ENCODE results near the gene GFI1.

Gene GFI1

GRCh38 chr1:92443893-92444292 lies 42.8 kb downstream of the GFI1 start:
- no peaks in the 10 kb centered on the region for H3K9me2 ChIP-seq (replicated peaks; ENCODE audit: insufficient read depth, low read length)
- H3K9ac ChIP-seq (ENCODE audit: low read length): no peak overlapping the region
- H3K36me3 ChIP-seq (ENCODE audit: low read length): no peaks in the 10 kb centered on the region
- no peak overlapping the region for H3K27ac ChIP-seq (ENCODE audit: low read depth, low read length)
- no peaks in the 10 kb centered on the region for H3K27me3 ChIP-seq (ENCODE audit: low read length)
- no peak overlapping the region for H3K4me2 ChIP-seq (ENCODE audit: low read depth, low read length, poor library complexity, severe bottlenecking)
- no peaks in the 10 kb centered on the region for H4K20me1 ChIP-seq (ENCODE audit: low read depth, low read length)
- no peaks in the 10 kb centered on the region for H3F3A ChIP-seq (ENCODE audit: insufficient read depth)
- H2AFZ ChIP-seq (ENCODE audit: low read depth, low read length, severe bottlenecking): no peak overlapping the region
- H3K79me2 ChIP-seq (ENCODE audit: insufficient read depth, low read length): no peaks in the 10 kb centered on the region
- no peaks in the 10 kb centered on the region for H3K9me3 ChIP-seq (ENCODE audit: insufficient read depth, low read length)
- H3K4me3 ChIP-seq (ENCODE audit: insufficient read depth, low read length, poor library complexity, severe bottlenecking): no peak overlapping the region
- TF ChIP-seq, protein P1, sequence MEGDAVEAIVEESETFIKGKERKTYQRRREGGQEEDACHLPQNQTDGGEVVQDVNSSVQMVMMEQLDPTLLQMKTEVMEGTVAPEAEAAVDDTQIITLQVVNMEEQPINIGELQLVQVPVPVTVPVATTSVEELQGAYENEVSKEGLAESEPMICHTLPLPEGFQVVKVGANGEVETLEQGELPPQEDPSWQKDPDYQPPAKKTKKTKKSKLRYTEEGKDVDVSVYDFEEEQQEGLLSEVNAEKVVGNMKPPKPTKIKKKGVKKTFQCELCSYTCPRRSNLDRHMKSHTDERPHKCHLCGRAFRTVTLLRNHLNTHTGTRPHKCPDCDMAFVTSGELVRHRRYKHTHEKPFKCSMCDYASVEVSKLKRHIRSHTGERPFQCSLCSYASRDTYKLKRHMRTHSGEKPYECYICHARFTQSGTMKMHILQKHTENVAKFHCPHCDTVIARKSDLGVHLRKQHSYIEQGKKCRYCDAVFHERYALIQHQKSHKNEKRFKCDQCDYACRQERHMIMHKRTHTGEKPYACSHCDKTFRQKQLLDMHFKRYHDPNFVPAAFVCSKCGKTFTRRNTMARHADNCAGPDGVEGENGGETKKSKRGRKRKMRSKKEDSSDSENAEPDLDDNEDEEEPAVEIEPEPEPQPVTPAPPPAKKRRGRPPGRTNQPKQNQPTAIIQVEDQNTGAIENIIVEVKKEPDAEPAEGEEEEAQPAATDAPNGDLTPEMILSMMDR (IDR thresholded peaks at IDR 0.05; ENCODE audit: insufficient read depth, low read length, poor library complexity, severe bottlenecking): no peak

DNA sequence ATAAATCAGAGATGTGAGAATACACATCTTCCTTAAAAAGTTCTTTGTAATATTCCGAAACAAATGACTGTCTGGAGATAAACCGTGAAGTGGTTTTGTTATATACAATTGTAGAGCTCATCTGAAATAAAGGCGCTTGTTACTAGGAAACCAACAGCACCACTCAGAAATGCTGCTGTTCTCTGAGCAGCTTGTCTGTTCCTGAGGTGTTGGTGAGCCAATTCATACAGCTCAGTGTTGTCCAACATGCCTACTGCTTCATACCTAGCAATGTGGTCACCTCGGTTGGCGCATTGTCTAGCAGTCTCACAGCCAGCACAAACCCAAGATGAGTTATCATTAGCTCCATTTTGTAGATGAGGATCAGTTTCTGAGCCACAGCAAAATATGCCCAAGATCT lies 44.4 kb downstream of the GFI1 start:
- H3K36me3 ChIP-seq (ENCODE audit: low read length): no peaks in the 10 kb centered on the region
- H3K27ac ChIP-seq (ENCODE audit: low read depth, low read length): no peak overlapping the region
- H3K79me2 ChIP-seq (ENCODE audit: insufficient read depth, low read length): no peaks in the 10 kb centered on the region
- no peaks in the 10 kb centered on the region for H4K20me1 ChIP-seq (ENCODE audit: low read depth, low read length)
- H3F3A ChIP-seq (ENCODE audit: insufficient read depth): no peaks in the 10 kb centered on the region
- H3K27me3 ChIP-seq (ENCODE audit: low read length): no peaks in the 10 kb centered on the region
- H2AFZ ChIP-seq (ENCODE audit: low read depth, low read length, severe bottlenecking): no peak overlapping the region
- H3K4me3 ChIP-seq (ENCODE audit: insufficient read depth, low read length, poor library complexity, severe bottlenecking): no peak overlapping the region
- TF ChIP-seq, protein P1 (IDR thresholded peaks at IDR 0.05; ENCODE audit: insufficient read depth, low read length, poor library complexity, severe bottlenecking): no peak
- TF ChIP-seq EZH2phosphoT487 (conservative IDR thresholded peaks at IDR 0.05; ENCODE audit: low read length): no peak
- H3K9me2 ChIP-seq (replicated peaks; ENCODE audit: insufficient read depth, low read length): no peaks in the 10 kb centered on the region
- no peak overlapping the region for H3K9ac ChIP-seq (ENCODE audit: low read length)
- H3K4me2 ChIP-seq (ENCODE audit: low read depth, low read length, poor library complexity, severe bottlenecking): no peak overlapping the region
- H3K9me3 ChIP-seq (ENCODE audit: insufficient read depth, low read length): no peaks in the 10 kb centered on the region

GRCh38 chr1:92441697-92442342 lies 44.9 kb downstream of the GFI1 start:
- no peaks in the 10 kb centered on the region for H3K9me3 ChIP-seq (ENCODE audit: insufficient read depth, low read length)
- TF ChIP-seq, protein P1 (IDR thresholded peaks at IDR 0.05; ENCODE audit: insufficient read depth, low read length, poor library complexity, severe bottlenecking): no peak
- TF ChIP-seq EZH2phosphoT487 (conservative IDR thresholded peaks at IDR 0.05; ENCODE audit: low read length): no peak
- no peak overlapping the region for H2AFZ ChIP-seq (ENCODE audit: low read depth, low read length, severe bottlenecking)
- H3F3A ChIP-seq (ENCODE audit: insufficient read depth): no peaks in the 10 kb centered on the region
- no peak overlapping the region for H3K4me2 ChIP-seq (ENCODE audit: low read depth, low read length, poor library complexity, severe bottlenecking)
- no peaks in the 10 kb centered on the region for H3K79me2 ChIP-seq (ENCODE audit: insufficient read depth, low read length)
- H3K36me3 ChIP-seq (ENCODE audit: low read length): no peaks in the 10 kb centered on the region
- no peaks in the 10 kb centered on the region for H3K27me3 ChIP-seq (ENCODE audit: low read length)
- H4K20me1 ChIP-seq (ENCODE audit: low read depth, low read length): no peaks in the 10 kb centered on the region
- H3K4me3 ChIP-seq (ENCODE audit: insufficient read depth, low read length, poor library complexity, severe bottlenecking): no peak overlapping the region
- H3K27ac ChIP-seq (ENCODE audit: low read depth, low read length): no peak overlapping the region
- H3K9me2 ChIP-seq (replicated peaks; ENCODE audit: insufficient read depth, low read length): no peaks in the 10 kb centered on the region
- H3K9ac ChIP-seq (ENCODE audit: low read length): no peak overlapping the region
